ENCODE data around the gene CDAN1. TPM values are rescaled to one million over a fixed set of nuclear protein-coding genes. Genes with fewer than 3 reads are reported as not detected.

CDAN1 gene
- total and polyA plus RNA-seq, 2 donors from 2014 or later, result 7.0 to 13.1 TPM

- DNase-seq (no peak), FAIRE-seq (no peak)
- peaks cover 0 to 2% (median 0%) of the 10 kb centered on the region in 3 donors for H3K36me3 ChIP-seq (ENCODE audit: control insufficient read depth in 2 of 3, insufficient read depth in 3 of 3, low read length in 3 of 3)
- H3K4me3 ChIP-seq (ENCODE audit: low read length in 3 of 3), result no peak overlapping the region
- no peak overlapping the region for H3K9ac ChIP-seq (ENCODE audit: low read length in 3 of 3)
- no peaks in the 10 kb centered on the region for H3K4me1 ChIP-seq (ENCODE audit: control insufficient read depth in 2 of 3, insufficient read depth in 2 of 3, low read depth in 1 of 3, low read length in 3 of 3)
- no peak for TF ChIP-seq CTCF (IDR thresholded peaks at IDR 0.05; ENCODE audit: borderline replicate concordance, extremely low read depth, insufficient read depth)
- H3K27me3 ChIP-seq (ENCODE audit: control insufficient read depth, insufficient read depth, low read length), result no peaks in the 10 kb centered on the region
- H3K9me3 ChIP-seq (ENCODE audit: control insufficient read depth in 2 of 3, insufficient read depth in 1 of 3, low read length in 3 of 3), result no peaks in the 10 kb centered on the region
- intact Hi-C loops (cut with DNase I), result no loop called here
- no peak overlapping the region for H3K27ac ChIP-seq (ENCODE audit: low read depth in 2 of 2, low read length in 2 of 2)
Measured at GRCh38 chr15:42692997-42693396, 43.9 kb downstream of the CDAN1 start.

GRCh38 chr15:42692536-42692935 lies 44.4 kb downstream of the CDAN1 start:
- Histone ChIP-seq H3K4me1 (ENCODE audit: control insufficient read depth in 2 of 3, insufficient read depth in 2 of 3, low read depth in 1 of 3, low read length in 3 of 3) (no peaks in the 10 kb centered on the region), H3K27me3 (ENCODE audit: control insufficient read depth, insufficient read depth, low read length) (no peaks in the 10 kb centered on the region), H3K4me3 (ENCODE audit: low read length in 3 of 3) (no peak overlapping the region), H3K36me3 (ENCODE audit: control insufficient read depth in 2 of 3, insufficient read depth in 3 of 3, low read length in 3 of 3) (peaks cover 0 to 2% (median 0%) of the 10 kb centered on the region in 3 donors), H3K27ac (ENCODE audit: low read depth in 2 of 2, low read length in 2 of 2) (no peak overlapping the region), H3K9ac (ENCODE audit: low read length in 3 of 3) (no peak overlapping the region), H3K9me3 (ENCODE audit: control insufficient read depth in 2 of 3, insufficient read depth in 1 of 3, low read length in 3 of 3) (no peaks in the 10 kb centered on the region)
- intact Hi-C loops (cut with DNase I), result no loop called here
- DNase-seq, result no peak
- no peak for FAIRE-seq
- no peak for TF ChIP-seq CTCF (IDR thresholded peaks at IDR 0.05; ENCODE audit: borderline replicate concordance, extremely low read depth, insufficient read depth)

- no peak for TF ChIP-seq CTCF (IDR thresholded peaks at IDR 0.05; ENCODE audit: borderline replicate concordance, extremely low read depth, insufficient read depth)
- Histone ChIP-seq H3K27ac (ENCODE audit: low read depth in 2 of 2, low read length in 2 of 2) (no peak overlapping the region), H3K4me3 (ENCODE audit: low read length in 3 of 3) (no peak overlapping the region), H3K9me3 (ENCODE audit: control insufficient read depth in 2 of 3, insufficient read depth in 1 of 3, low read length in 3 of 3) (no peaks in the 10 kb centered on the region), H3K9ac (ENCODE audit: low read length in 3 of 3) (no peak overlapping the region), H3K27me3 (ENCODE audit: control insufficient read depth, insufficient read depth, low read length) (no peaks in the 10 kb centered on the region), H3K4me1 (ENCODE audit: control insufficient read depth in 2 of 3, insufficient read depth in 2 of 3, low read depth in 1 of 3, low read length in 3 of 3) (no peaks in the 10 kb centered on the region), H3K36me3 (ENCODE audit: control insufficient read depth in 2 of 3, insufficient read depth in 3 of 3, low read length in 3 of 3) (peaks cover 0 to 2% (median 0%) of the 10 kb centered on the region in 3 donors)
- FAIRE-seq (no peak), DNase-seq (no peak)
- intact Hi-C loops (cut with DNase I), result no loop called here
Measured at GRCh38 chr15:42691770-42692169, 45.2 kb downstream of the CDAN1 start.

- TF ChIP-seq CTCF (IDR thresholded peaks at IDR 0.05; ENCODE audit: borderline replicate concordance, extremely low read depth, insufficient read depth), result no peak
- Histone ChIP-seq H3K9ac (ENCODE audit: low read length in 3 of 3) (no peak overlapping the region), H3K4me1 (ENCODE audit: control insufficient read depth in 2 of 3, insufficient read depth in 2 of 3, low read depth in 1 of 3, low read length in 3 of 3) (no peaks in the 10 kb centered on the region), H3K27ac (ENCODE audit: low read depth in 2 of 2, low read length in 2 of 2) (no peak overlapping the region), H3K36me3 (ENCODE audit: control insufficient read depth in 2 of 3, insufficient read depth in 3 of 3, low read length in 3 of 3) (peaks cover 0 to 4% (median 0%) of the 10 kb centered on the region in 3 donors), H3K9me3 (ENCODE audit: control insufficient read depth in 2 of 3, insufficient read depth in 1 of 3, low read length in 3 of 3) (no peaks in the 10 kb centered on the region), H3K4me3 (ENCODE audit: low read length in 3 of 3) (no peak overlapping the region), H3K27me3 (ENCODE audit: control insufficient read depth, insufficient read depth, low read length) (no peaks in the 10 kb centered on the region)
- intact Hi-C loops (cut with DNase I), result no loop called here
- no peak for DNase-seq
- FAIRE-seq, result no peak
Measured at GRCh38 chr15:42691308-42691707, 45.6 kb downstream of the CDAN1 start.
